Activated T-cell treated with anti-CD3 and anti-CD28 coated beads, Interleukin-2, amount 50 U/mL, for 4 hours (primary cell): ENCODE results near the gene RELN. TPM values are rescaled to one million over a fixed set of nuclear protein-coding genes. Genes with fewer than 3 reads are reported as not detected.

Source experiments
- ATAC-seq, 2 donors: fragments of 200-7000 bp; cut with Tn5 transposase; one replicate each; pipeline ENCODE4 v1.10.0; 2021
- DNase-seq: peaks from one replicate; pipeline ENCODE4 v3.0.0-alpha.2; 2020
- H3K27me3 Mint-ChIP-seq: one replicate; pipeline ENCODE4 v1.8.0; 2021; ENCODE audit warnings: low read depth, mixed read lengths
- H3K36me3 Mint-ChIP-seq: one replicate; pipeline ENCODE4 v1.8.0; 2022; ENCODE audit warnings: mixed read lengths; ENCODE audit not compliant: insufficient read depth
- H3K4me1 Mint-ChIP-seq: one replicate; pipeline ENCODE4 v1.8.0; 2021; ENCODE audit warnings: low read depth, mixed read lengths
- H3K4me3 Mint-ChIP-seq: one replicate; pipeline ENCODE4 v1.8.0; 2021; ENCODE audit warnings: mild to moderate bottlenecking, moderate library complexity, mixed read lengths
- H3K9me3 Mint-ChIP-seq: one replicate; pipeline ENCODE4 v1.8.0; 2021; ENCODE audit warnings: mixed read lengths
- total RNA-seq, 3 donors: library from RNA; stranded (reverse); gene quantifications; one replicate each; pipeline ENCODE4 v1.2.1, GENCODE V29; 2021

Gene RELN
- total RNA-seq, 3 donors from 2014 or later: 0.15 to 0.24 (median 0.22) TPM

- Mint-ChIP-seq H3K4me1 (no peaks in the 10 kb centered on the region), H3K4me3 (no peak overlapping the region), H3K27me3 (peaks cover 15% of the 10 kb centered on the region), H3K36me3 (no peaks in the 10 kb centered on the region), H3K9me3 (no peaks in the 10 kb centered on the region)
- DNase-seq (no peak), ATAC-seq (no peak)
These were observed 18.6 kb upstream of the RELN start for GRCh38 chr7:104008107-104008506.

DNA sequence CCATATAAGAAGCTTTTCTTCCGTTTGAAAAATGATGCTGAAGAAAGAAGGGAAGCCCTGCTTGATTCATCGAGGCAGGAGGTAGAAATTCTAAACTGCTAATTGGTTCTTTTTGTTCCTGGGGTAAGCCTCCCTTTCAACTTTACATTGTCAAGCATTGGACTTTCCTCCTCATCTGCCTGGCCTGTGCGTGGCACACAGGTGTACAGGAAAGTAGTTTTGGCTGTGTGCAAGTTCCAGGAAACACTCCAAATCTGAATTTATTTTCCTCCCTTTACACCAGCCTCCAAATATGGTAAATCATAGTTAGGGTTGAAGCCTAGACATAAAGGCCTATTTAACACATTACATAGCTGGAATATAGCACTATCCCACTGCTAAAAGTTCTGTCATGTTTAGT lies 18.2 kb upstream of the RELN start:
- DNase-seq (no peak), ATAC-seq (no peak)
- Mint-ChIP-seq H3K4me3 (no peak overlapping the region), H3K4me1 (no peaks in the 10 kb centered on the region), H3K9me3 (no peaks in the 10 kb centered on the region), H3K36me3 (no peaks in the 10 kb centered on the region), H3K27me3 (peaks cover 17% of the 10 kb centered on the region)

DNA sequence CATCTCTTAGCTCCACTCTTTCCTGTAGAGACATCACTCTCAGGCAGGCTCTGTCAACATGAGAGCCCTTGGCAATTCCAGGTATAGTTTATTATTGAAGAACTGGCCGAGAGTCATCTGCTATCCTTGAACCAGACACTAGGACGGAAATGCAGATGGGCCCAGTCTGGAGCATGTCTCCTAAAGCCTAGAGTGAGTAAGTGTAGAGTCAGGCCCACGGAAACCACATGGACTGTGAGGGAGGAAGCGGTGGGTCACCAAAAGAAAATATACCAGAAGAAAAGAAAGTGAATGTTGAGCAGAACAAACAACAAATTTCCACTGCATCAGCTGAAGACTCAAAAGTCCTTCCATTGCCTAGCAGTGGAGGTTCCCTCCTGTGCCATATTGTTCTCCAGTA lies 15.7 kb upstream of the RELN start:
- no peak for ATAC-seq
- Mint-ChIP-seq H3K9me3 (no peaks in the 10 kb centered on the region), H3K27me3 (peaks cover 8% of the 10 kb centered on the region), H3K4me3 (no peak overlapping the region), H3K36me3 (no peaks in the 10 kb centered on the region), H3K4me1 (no peaks in the 10 kb centered on the region)
- DNase-seq: no peak

GRCh38 chr7:103996639-103997038 lies 7.2 kb upstream of the RELN start:
- Mint-ChIP-seq H3K9me3 (no peaks in the 10 kb centered on the region), H3K36me3 (no peaks in the 10 kb centered on the region), H3K4me1 (no peaks in the 10 kb centered on the region), H3K4me3 (no peak overlapping the region), H3K27me3 (peaks cover 8% of the 10 kb centered on the region)
- no peak for DNase-seq
- no peak for ATAC-seq

- Mint-ChIP-seq H3K4me1 (no peaks in the 10 kb centered on the region), H3K4me3 (no peak overlapping the region), H3K9me3 (no peaks in the 10 kb centered on the region), H3K36me3 (no peaks in the 10 kb centered on the region), H3K27me3 (peaks cover 11% of the 10 kb centered on the region)
- DNase-seq: no peak
- no peak for ATAC-seq
These were observed 6.6 kb upstream of the RELN start for GRCh38 chr7:103996017-103996551.

GRCh38 chr7:103995554-103995953 lies 6.1 kb upstream of the RELN start:
- ATAC-seq (no peak), DNase-seq (no peak)
- H3K36me3 Mint-ChIP-seq: no peaks in the 10 kb centered on the region
- H3K4me3 Mint-ChIP-seq: no peak overlapping the region
- H3K9me3 Mint-ChIP-seq: no peaks in the 10 kb centered on the region
- H3K27me3 Mint-ChIP-seq: peaks cover 16% of the 10 kb centered on the region
- H3K4me1 Mint-ChIP-seq: peaks cover under 1% of the 10 kb centered on the region

DNA sequence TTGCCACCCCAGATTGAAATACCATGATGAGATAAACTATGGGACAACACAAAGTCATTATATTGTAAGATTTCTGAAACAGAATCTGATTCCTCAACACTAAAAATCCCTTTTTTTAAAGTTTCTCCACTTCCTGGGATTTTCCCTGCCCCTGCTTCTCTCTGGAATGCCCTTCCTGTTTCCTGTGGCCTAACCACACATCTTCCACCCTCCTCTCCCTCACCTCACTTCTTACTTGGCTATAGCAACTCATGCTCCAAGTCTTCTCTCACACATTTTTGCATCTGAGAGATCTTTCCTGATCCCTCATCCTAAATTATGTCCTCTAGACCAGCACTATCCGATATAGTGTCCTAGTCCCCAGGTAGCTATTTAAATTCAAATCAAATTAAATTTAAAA lies 4.1 kb upstream of the RELN start:
- peaks cover 8% of the 10 kb centered on the region for H3K4me1 Mint-ChIP-seq
- H3K27me3 Mint-ChIP-seq: peaks cover 27% of the 10 kb centered on the region
- no peaks in the 10 kb centered on the region for H3K9me3 Mint-ChIP-seq
- no peak overlapping the region for H3K4me3 Mint-ChIP-seq
- H3K36me3 Mint-ChIP-seq: no peaks in the 10 kb centered on the region
- ATAC-seq (no peak), DNase-seq (no peak)

DNA sequence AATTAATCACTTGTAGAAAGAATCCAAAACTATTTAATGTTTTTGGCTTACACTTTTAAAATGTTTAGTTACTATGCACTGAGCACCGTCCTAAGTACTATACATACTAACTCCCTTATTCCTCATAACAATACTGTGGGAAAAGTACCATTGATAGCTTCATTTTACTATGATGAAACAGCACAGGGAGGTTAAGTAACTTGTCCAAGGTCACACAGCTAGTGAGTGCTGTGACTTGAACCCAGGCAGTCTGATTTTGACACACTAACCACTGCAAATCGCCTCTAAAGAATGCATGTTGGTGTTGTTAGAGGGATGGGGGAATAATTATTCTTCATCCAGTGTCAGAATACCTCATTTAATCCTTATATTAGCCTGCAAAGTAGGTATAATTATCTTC lies 1.9 kb upstream of the RELN start:
- Mint-ChIP-seq H3K4me1 (peaks cover 8% of the 10 kb centered on the region), H3K27me3 (peaks cover 41% of the 10 kb centered on the region), H3K4me3 (no peak overlapping the region), H3K9me3 (no peaks in the 10 kb centered on the region), H3K36me3 (no peaks in the 10 kb centered on the region)
- ATAC-seq: no peak
- DNase-seq: no peak

DNA sequence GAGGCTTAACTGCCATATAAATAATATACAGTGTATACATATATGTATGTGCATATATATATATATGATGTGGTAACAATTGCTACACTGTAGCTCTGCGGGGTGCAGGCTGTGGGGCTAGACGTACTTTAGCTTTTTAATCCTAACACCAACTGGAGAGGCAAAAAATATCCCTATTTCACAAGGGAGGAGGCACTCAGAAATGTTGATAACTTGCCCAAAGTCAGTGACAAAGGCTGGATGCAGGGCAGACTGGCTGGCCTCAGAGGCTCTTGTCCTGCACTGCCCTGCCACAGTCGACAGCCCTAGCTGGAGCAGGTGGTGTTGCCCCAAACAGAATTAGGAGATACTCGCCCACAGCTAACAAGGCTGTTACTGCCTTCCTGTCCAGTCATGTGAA lies 1.5 kb upstream of the RELN start:
- peaks cover 41% of the 10 kb centered on the region for H3K27me3 Mint-ChIP-seq
- DNase-seq: no peak
- no peak overlapping the region for H3K4me3 Mint-ChIP-seq

DNA sequence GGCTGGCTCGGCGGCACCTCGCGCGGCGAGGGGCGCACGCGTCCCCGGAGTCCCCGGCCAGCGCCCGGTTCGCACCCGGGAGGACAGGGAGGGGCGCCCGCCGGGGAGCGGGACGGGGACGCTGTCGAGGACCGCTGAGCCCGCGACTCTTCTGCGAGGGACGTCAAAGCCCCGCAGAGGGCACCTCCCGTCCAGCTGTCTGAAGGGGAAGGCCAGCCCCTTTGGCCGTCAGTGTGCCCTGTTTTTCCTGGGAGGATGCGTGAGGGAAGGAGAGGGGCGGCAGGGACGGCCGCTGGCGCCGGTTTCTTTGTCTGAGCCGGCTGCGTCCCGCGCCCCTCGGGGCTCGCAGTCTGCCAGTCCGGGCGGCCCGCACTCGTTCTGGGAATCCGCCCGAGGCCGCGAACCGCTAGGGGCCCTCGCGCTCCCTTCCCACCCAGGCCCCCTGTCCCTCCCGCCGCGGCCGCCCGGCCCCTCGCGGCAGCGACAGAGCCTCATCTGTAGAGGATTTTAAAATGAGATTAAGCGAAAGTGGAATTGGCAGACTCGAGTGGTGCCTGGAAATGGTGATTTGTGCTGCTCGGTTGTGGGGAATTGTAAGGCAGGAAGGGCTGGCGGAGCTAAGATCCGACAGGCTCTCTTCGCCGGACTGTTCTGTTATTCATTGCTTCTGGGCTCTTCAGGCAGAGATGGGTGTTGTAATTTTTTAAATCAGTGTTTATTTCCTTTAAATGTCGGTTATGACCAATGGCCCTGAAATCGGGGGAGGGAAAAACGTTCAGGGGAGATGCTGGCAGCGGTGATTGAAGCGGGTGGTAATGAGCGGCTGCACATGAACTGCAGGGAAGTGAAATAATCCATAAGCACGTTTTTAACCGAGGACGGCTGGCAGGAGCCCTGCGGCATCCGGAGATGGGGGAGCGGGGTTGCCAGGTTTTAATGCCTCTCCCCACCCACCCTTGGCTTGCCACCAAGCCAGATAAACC lies 618 bp upstream of the RELN start:
- Mint-ChIP-seq H3K9me3 (no peaks in the 10 kb centered on the region), H3K36me3 (no peaks in the 10 kb centered on the region), H3K4me3 (peak overlapping the region; percentile 5), H3K27me3 (peaks cover 41% of the 10 kb centered on the region), H3K4me1 (peaks cover 8% of the 10 kb centered on the region)
- ATAC-seq (peak; percentile 33 to 39), DNase-seq (no peak)

More for the DNA sequence above, 1.5 kb upstream of the RELN start:
- no peaks in the 10 kb centered on the region for H3K9me3 Mint-ChIP-seq
- no peak for ATAC-seq
- H3K4me1 Mint-ChIP-seq: peaks cover 8% of the 10 kb centered on the region
- H3K36me3 Mint-ChIP-seq: no peaks in the 10 kb centered on the region

DNA sequence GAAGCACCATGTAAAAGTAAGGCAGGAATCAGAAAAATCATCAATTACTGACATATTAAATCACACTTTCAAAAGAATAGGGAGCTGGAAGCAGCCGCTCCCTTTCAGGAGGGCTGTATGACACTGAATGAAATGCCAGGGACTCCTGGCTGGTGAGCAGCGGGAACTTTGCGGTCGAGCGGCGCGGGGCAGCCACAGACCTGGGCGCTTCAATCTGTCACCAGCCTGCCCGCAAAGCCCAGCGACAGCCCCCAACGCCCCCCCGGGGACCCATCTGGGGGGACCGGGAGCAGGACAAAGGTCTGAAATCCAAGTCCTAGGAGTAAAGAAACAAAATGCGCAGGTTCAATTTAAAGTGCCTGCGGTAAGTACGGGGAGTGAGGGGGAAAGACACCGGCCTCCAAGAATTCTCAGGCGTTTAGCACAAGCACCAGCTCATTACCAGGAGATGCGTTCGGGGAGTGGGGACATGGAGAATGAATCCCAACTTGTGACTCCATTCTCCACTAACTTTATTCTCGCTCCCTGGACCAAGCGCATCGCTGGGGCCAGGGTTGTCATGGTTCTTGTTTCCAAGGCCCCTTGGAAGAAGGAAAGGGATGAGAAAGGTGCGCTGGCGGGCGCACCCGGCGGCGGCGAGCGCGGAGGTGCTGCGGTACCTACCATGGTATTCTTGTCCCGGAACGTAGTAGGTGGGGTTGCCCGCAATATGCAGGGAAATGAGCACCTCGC lies 824 bp downstream of the RELN start:
- H3K36me3 Mint-ChIP-seq: no peaks in the 10 kb centered on the region
- no peak for ATAC-seq
- peaks cover 8% of the 10 kb centered on the region for H3K4me1 Mint-ChIP-seq
- H3K9me3 Mint-ChIP-seq: no peaks in the 10 kb centered on the region
- H3K4me3 Mint-ChIP-seq: no peak overlapping the region
- H3K27me3 Mint-ChIP-seq: peaks cover 42% of the 10 kb centered on the region
- DNase-seq: no peak

GRCh38 chr7:103987451-103987850 lies 2.0 kb downstream of the RELN start:
- H3K36me3 Mint-ChIP-seq: no peaks in the 10 kb centered on the region
- H3K4me1 Mint-ChIP-seq: peaks cover 8% of the 10 kb centered on the region
- no peak overlapping the region for H3K4me3 Mint-ChIP-seq
- no peaks in the 10 kb centered on the region for H3K9me3 Mint-ChIP-seq
- DNase-seq: no peak
- peaks cover 39% of the 10 kb centered on the region for H3K27me3 Mint-ChIP-seq
- ATAC-seq: no peak

DNA sequence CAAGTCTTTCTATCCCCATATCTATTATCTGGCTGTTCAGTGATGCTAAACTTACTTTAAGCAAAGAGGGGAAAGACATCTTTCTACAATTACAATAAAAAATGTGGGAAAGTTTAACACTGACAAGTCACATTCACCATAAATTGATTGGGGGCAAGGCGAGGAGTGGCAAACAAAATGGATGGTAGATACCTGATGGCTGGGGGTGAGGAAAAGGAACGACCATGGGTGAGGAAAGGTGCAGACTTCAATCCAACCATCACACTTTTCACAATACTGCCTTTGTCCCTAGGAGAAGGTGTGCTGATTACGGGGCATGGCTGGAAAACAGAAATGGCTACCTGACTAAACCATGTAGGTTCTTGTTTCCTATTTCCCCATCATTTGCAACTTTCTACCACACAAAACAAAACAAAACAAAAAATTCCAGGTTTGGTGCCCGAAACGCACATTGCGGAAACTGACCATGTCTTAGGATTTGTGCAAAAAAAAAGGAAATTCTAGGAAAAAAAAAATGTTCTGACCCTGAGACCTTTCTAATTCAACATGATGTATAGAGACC lies 3.8 kb downstream of the RELN start:
- ATAC-seq (no peak), DNase-seq (no peak)
- Mint-ChIP-seq H3K4me1 (peaks cover 8% of the 10 kb centered on the region), H3K36me3 (no peaks in the 10 kb centered on the region), H3K9me3 (no peaks in the 10 kb centered on the region), H3K4me3 (no peak overlapping the region), H3K27me3 (peaks cover 27% of the 10 kb centered on the region)

DNA sequence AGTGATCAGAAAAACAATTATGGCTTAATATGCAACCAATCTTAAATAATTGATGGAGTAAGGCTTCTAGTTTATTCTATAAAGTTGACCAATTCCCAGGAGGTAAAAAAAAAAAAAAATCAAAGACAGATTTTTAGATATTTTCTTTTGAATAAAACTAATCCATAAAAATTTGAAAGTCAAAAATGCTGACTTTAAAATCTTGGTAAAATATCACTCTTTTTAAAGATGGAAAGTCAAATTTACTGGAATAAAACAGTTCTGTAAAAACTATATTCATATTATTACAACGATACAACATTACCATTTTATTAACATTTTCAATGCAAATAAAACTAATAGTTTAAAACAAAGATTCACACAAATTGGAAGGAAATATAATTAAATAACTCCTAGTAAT lies 5.4 kb downstream of the RELN start:
- Mint-ChIP-seq H3K4me1 (peaks cover 3% of the 10 kb centered on the region), H3K27me3 (peaks cover 21% of the 10 kb centered on the region), H3K9me3 (no peaks in the 10 kb centered on the region), H3K4me3 (no peak overlapping the region), H3K36me3 (no peaks in the 10 kb centered on the region)
- DNase-seq: no peak
- no peak for ATAC-seq
